GM19467 (cell line): ENCODE measurements around the gene KCNAB1.
"Not testable (repeated sequence)": the region's sequence is repeated elsewhere in the genome, so short reads cannot be mapped to it uniquely, and the experiment has no call there.

Source experiments
- ATAC-seq: cut with Tn5 transposase; IDR thresholded peaks from one replicate; pipeline ENCODE4 v1.9.1; 2021; ENCODE audit warnings: mild to moderate bottlenecking, moderate library complexity; ENCODE audit not compliant: unreplicated experiment

The KCNAB1 gene

GRCh38 chr3:156137397-156137796, 17.0 kb downstream of the KCNAB1 start:
- not testable (repeated sequence) for ATAC-seq

- ATAC-seq: no peak
These were observed 19.7 kb downstream of the KCNAB1 start for GRCh38 chr3:156140001-156140595.

DNA sequence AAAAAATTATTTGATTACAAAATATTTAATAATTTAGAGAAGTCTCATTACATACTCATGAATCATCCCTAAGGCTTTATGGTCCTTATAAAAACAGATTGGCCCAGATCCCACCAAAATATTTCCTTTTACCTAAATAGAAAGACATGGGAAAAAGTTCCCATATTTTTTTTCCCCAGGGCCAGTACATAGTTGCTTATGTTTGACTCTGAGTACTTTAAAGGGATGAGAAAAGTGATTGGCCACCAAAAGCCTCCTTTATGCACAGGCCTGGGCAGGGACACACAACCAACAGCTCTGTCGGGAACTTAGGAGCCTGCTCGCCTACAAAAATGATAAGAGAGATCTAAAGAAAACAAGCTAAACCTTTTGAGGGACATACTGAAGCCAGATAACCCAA, 22.3 kb downstream of the KCNAB1 start:
- no peak for ATAC-seq

GRCh38 chr3:156143136-156143535, 22.8 kb downstream of the KCNAB1 start:
- ATAC-seq: no peak

DNA sequence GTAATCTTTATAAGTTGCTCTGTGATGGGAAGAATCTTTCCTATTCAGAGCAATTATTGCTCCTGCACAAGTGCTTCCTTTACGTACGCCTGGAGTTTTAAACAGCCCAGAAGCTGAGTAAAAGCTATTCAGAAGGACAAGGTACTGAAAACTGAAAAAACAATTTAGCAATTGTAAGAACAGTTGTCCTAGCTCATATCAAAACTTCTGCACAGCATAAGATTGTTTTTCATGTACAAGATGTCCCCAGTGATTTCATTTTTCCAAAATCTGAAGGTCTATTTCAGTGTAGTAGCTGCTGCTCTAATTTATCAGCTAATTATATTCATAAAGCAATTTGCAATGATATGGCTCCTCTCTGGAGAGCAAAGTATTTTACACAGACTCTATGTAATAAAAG, 23.7 kb downstream of the KCNAB1 start:
- no peak for ATAC-seq

DNA sequence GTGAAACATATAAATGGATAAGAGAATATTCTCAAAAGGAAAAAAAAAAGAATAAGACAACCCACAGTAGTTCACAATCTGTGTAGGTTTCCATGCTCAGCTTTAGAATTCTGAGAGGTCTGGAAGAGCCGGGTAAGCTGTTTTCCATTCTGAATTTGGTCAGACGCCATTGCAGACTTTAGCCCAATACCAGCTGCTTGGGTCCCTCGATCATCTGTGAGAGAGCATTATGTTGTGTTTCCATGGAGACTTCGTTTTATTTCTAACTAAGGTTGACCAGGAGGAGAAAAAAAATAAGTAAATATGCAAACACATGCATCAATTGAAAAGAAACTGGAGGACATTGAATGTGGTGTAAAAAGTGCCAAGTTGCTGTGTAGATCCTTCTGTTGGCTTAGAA, 25.5 kb downstream of the KCNAB1 start:
- ATAC-seq: no peak

GRCh38 chr3:156148345-156148945, 28.1 kb downstream of the KCNAB1 start:
- ATAC-seq: no peak

- ATAC-seq: no peak
These were observed 28.6 kb downstream of the KCNAB1 start for GRCh38 chr3:156148946-156149381.

DNA sequence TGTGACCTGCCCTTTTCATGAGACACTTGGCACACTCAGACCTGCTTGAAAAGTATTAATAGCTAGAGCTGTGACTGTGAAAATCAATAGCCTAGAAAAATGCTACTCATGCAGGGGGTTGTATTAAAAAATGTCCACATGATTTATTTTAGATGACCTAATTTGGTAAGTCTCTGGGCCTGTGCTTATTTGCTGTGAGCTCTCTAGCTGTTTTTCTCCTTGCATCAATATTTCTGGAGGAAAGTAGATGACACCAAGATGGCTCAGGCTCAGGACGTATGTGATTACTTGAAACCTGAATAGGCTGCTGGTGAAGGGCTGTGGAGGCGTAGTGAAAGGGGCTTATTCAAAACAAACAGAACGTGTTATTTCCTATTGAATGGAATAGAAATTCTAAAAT, 29.5 kb downstream of the KCNAB1 start:
- no peak for ATAC-seq

GRCh38 chr3:156150434-156151066, 30.2 kb downstream of the KCNAB1 start:
- ATAC-seq: no peak

DNA sequence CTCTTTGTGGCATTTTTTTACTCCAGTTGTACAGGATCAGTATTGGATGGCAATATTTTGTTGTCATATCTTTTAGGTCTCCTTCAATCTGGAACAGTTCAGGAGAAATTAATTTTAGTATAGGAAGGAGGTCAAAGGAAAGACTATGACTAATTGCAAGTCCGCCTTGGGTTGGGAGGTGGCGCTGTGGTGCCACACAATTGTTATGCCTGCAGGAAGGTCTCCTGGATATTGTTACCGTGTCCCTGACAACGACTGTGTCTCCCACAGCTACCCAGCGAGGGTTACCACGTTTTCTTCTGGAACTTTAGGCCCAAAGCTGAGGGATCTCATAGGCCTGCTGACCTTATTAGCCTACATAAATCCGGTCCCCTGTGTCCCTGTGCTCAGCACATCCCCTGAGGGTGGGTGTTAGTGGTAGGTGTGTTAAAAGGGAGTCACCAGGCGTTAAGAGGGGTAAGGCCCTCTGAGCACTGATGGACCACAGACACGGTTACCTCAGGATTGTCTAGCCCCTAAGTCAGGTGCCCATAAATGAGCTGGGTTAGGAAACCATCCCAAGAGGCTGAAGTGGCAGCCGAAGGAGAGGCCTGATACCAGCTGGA, 31.5 kb downstream of the KCNAB1 start:
- ATAC-seq: no peak

- no peak for ATAC-seq
These were observed 38.4 kb downstream of the KCNAB1 start for GRCh38 chr3:156158656-156159295.

GRCh38 chr3:156160647-156161046, 40.3 kb downstream of the KCNAB1 start:
- ATAC-seq: peak; percentile 80

DNA sequence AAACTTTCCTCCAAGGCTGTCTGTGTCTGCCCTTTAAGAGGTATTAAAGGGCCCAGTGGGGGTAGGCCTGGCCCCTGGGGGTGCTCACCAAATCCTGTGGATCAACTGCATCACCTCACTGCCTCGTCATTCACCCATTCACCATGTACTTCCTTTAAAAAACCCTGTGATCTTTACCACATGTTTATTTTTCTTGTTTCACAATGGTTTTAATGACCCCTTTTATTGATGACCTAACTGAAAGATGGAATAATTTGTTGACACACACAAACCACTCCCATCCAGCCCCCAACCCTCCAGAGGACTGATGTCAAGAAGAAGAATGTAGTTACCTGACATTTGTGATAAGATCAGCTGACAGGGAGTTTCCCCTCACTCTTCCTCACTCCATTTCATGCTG, 40.8 kb downstream of the KCNAB1 start:
- ATAC-seq: no peak

DNA sequence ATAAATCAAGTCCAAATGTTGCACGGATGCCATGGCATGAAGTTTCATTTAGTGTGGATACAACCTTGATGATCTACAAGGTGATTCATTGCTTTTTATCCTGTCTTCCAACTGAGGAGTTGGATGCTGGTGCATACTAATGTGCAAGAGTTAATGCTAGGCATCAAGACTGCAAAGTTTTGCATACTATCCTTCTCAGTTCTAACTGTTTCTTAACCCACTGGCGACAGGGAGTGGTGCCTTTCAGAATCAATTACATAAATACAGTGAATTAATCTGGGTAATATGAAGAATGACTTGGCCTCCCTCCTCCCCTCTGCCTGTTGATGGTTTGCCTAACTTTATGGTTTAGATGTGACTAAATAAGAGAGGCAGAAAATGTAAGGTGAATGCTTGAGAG, 43.5 kb downstream of the KCNAB1 start:
- ATAC-seq: no peak

DNA sequence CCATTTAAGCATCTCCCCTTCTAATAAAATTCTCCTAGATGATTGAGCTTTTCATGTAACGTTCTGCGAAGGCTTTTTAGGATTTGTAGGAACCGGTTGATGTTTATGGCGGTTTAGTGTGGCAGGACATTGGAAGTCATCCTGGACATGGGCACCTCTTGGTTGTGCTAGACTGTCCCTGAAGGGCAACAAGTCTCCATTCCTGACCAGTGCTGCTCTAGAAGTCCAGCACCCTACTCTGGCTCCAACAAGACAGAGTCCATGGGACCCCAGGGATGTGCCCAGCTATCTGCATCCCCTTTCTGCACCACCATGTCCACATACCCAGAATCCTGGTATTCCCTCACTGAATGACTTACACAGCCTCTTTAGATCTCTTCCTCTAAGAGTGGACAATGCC, 46.4 kb downstream of the KCNAB1 start:
- no peak for ATAC-seq

DNA sequence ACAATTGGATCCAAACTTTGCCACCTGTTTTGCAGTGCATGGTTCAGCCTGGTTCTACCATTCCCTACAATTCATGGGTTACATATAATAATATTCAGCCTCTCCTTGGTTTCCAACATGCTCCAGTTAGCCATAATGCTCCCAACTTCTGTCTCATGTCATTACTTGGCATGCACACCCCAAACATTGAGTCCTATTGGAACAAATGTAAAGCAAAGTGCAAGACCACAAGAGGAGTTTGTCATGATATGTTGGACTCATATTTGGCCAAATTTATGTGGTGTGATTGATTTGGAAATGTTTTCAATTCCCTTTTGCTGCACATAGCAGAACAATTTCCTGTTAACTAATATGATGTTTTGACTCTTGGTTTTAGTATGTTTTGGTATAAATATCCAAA, 50.2 kb downstream of the KCNAB1 start:
- no peak for ATAC-seq

- no peak for ATAC-seq
These were observed 51.2 kb downstream of the KCNAB1 start for GRCh38 chr3:156171281-156172267.

- ATAC-seq: no peak
These were observed 52.2 kb downstream of the KCNAB1 start for GRCh38 chr3:156172536-156172935.

- no peak for ATAC-seq
These were observed 54.0 kb downstream of the KCNAB1 start for GRCh38 chr3:156174229-156174847.
